ENCODE data around the gene FREY1. TPM values are rescaled to one million over a fixed set of nuclear protein-coding genes. Genes with fewer than 3 reads are reported as not detected.
A peak's percentile ranks its signal among the peaks of the same experiment; 100 is the strongest.

Gene FREY1
- total and polyA plus RNA-seq, 9 of the 15 experiments (the other 6 are each of a cell fraction or from before 2014, with no cell fraction given), result 0.25 to 1.5 (median 1.1) TPM; not detected in 5

DNA sequence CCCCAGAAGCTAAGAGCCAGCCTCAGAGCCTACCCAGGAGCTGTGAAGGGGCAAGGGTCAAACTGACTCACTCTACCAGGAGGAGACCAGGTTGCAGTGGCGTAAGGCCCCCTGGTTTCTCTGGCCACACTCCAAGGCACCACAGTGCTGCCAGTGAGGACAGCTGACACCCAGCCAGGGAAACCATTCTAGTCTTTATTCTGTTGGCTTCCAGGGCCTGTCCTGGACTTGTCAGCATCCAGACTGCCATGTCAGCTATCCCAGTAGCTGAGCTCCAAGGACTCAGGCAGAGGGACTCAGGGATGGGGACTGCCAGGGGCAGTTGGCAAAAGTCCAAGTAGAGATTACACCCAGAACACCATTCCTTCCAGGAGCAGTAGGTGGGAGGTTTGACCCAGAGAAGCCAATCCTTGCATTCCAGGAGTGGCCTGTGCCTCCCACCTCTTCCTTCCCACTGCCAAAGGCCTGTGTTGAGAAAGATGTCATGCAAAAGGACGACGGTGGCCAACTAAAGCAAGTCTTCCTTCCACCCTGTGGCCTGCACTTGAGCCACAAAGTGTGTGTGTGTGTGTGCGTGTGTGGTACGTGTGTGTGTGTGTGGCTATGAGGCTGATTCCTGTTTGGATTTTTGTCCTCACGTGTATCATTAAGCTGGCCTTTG lies 25.2 kb downstream of the FREY1 start:
- Histone ChIP-seq H3K27me3 (ENCODE audit: control insufficient read depth in 2 of 2, insufficient read depth in 2 of 2, low read length in 2 of 2) (no peaks in the 10 kb centered on the region), H3K27ac (ENCODE audit: extremely low read depth, low read depth, low read length) (no peak overlapping the region), H3K4me1 (replicated peaks in 1 of 2; ENCODE audit: control insufficient read depth in 2 of 2, insufficient read depth in 2 of 2, low read length in 2 of 2) (peaks cover 22 to 26% of the 10 kb centered on the region in 2 experiments), H4K20me1 (replicated peaks; ENCODE audit: control insufficient read depth, insufficient read depth, low read length) (peaks cover 23% of the 10 kb centered on the region), H3K36me3 (ENCODE audit: control insufficient read depth, insufficient read depth, low read length) (peaks cover 36% of the 10 kb centered on the region; the same call in 2 of the 3 replicates), H3K4me2 (ENCODE audit: insufficient read depth, low read length) (no peak overlapping the region), H3K9me3 (replicated peaks; ENCODE audit: control insufficient read depth, insufficient read depth, low read depth, low read length) (no peaks in the 10 kb centered on the region), H2AFZ (ENCODE audit: low read depth, low read length) (no peak overlapping the region), H3K9me1 (ENCODE audit: control insufficient read depth, insufficient read depth, low read length) (no peaks in the 10 kb centered on the region), H3K9ac (ENCODE audit: insufficient read depth in 1 of 2, low read depth in 2 of 2, low read length in 2 of 2) (no peak overlapping the region), H3K4me3 (no peak overlapping the region), H3K79me2 (ENCODE audit: control insufficient read depth, insufficient read depth, low read length) (no peaks in the 10 kb centered on the region)
- TF ChIP-seq NFIC (IDR thresholded peaks at IDR 0.05) (peak; percentile 74), ZZZ3 (IDR thresholded peaks at IDR 0.05) (no peak), CCNT2 (IDR thresholded peaks at IDR 0.05; ENCODE audit: borderline replicate concordance, extremely low read depth, insufficient read length, low read depth, low read length) (no peak)
- POLR2A ChIA-PET, result interaction anchor here (0.8 to 1.1 kb wide), 2 partner anchors 11 to 19 kb away, joined by 3 to 4 read pairs; no protein-coding TSS in a partner anchor
- DNase-seq (ENCODE audit: extremely low read depth in 1 of 4, low spot score in 3 of 4) (no peak), ATAC-seq (no peak), FAIRE-seq (no peak)
- CTCF ChIA-PET (ENCODE audit: low intra/inter-chr PET ratio), result no interaction called here
- 80% methylated on average over 6 of the region's 6 CpGs for WGBS (ENCODE audit: insufficient coverage, low coverage, missing lambda C conversion rate)
- BruUV-seq (replicated peaks), result no TSS peak
- in situ Hi-C loops (cut with MboI) (no loop called here), intact Hi-C loops (cut with micrococcal nuclease) (no loop called here)

All from K562 (cell line).